ENCODE data around the gene ZC3H7B.
"Not testable (repeated sequence)": the region's sequence is repeated elsewhere in the genome, so short reads cannot be mapped to it uniquely, and the experiment has no call there.

Gene ZC3H7B

DNA sequence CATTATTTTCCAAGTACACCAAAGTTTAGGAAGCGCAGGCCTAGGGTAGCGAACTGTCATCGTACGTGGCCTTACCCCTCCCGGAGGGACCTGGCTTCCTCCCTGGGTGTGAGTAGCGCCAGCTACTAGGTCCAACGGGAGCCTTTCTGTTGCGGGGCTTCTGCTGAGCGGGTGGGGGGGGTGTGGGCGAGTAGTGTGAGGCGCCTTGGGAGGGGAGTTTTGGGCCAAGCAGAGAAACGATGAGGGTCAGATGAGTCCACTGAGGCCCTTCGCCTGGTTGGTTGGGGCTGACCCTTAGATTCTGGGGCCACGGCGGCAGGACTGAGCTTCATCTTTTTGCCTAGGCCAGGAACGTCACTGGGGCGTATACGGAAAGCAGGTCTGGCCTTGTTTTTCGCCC, 81.3 kb downstream of the ZC3H7B start:
- DNase-seq (ENCODE audit: low read depth, low spot score), result no peak

GRCh38 chr22:41383085-41383484, 81.8 kb downstream of the ZC3H7B start:
- no peak for DNase-seq (ENCODE audit: low read depth, low spot score)

DNA sequence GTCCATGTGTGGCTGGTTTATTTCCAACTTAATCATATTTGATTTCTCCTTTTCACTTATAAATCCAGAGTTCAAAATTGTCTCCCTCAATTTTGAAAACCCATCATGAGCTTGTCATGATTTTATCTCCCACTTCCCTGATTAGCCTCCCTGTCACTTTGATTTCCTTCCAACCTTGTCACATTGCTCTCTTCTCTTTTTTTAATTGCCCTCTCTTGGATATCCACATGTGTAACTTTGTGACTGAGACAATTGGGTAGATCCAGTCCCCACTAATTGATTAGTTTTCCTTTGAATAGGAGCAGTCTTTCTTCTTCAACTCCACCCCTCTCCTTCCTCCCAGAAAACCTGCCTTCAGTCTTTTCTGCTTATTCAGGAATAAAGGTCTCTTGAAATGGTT, 82.8 kb downstream of the ZC3H7B start:
- no peak for DNase-seq (ENCODE audit: low read depth, low spot score)

- DNase-seq (ENCODE audit: low read depth, low spot score), result no peak
Observed at GRCh38 chr22:41387341-41387740, 86.0 kb downstream of the ZC3H7B start.

DNA sequence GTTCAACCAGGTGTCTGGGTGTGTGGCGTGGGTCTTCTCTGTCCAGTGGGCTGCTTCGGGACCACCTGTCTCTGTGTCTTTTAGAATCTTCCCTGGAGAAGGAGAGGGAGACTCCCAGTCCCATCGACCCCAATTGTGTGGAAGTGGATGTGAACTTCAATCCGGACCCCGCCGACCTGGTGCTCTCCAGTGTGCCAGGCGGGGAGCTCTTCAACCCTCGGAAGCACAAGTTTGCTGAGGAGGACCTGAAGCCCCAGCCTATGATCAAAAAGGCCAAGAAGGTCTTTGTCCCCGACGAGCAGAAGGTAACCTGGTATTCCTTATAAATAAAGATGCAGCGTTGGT, 92.7 kb downstream of the ZC3H7B start:
- no peak for DNase-seq (ENCODE audit: low read depth, low spot score)

DNA sequence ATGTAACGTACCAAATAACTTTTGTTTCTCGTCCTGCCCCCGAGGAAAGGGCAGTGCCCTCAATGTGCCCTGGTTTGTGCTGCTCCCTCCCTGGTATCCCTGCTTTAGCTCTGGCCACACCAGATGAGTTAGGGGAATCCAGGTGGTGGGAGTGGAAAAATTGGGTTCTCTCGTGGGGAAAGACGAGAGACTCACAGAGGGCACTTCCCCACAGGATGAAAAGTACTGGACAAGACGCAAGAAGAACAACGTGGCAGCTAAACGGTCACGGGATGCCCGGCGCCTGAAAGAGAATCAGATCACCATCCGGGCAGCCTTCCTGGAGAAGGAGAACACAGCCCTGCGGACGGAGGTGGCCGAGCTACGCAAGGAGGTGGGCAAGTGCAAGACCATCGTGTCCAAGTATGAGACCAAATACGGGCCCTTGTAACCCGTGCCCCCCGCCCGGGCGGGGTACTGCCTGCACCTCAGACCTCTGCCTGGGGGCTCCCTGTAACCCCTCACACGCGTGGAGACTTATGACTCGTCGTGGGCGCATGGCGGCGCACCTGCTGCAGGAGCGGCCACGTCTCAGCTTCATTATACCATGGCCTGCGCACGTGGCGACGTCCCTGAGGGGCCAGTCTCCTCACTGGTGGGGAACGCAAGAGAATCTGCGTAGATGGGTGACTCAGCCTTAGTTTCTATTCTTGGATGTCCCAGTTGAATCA, 94.4 kb downstream of the ZC3H7B start:
- no peak for DNase-seq (ENCODE audit: low read depth, low spot score)

DNA sequence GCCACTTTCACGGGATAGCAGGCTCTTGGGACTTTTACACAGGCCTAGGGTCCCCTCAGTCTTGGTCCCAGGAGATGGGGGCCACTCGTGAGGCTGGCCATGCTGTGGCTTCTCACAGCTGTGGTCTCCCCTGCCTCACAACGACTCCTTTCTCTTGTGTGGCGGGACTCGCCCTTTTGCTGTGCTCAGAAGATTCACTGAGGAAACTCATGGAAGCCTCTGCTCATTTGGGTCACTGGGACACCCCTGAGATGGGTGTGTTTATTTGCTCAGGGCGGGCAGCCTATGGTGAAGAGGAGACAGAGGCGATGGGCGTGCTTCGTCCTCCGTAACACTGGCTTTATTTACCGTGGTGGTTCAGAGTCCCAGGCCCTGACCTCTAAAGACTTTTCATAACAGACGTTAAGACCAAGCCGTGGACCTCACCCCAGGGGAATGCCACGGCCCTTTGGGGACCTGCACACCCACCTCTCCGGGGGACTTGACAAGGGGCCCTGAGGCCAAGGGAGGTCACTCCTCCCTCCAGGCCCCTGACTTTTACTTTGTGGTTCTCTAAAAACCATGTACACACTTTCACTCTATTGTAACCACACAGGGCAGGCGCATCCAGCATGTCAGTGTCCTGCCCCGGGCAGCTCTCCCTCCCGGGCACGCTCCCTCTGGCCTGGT, 96.0 kb downstream of the ZC3H7B start:
- DNase-seq (ENCODE audit: low read depth, low spot score), result no peak

DNA sequence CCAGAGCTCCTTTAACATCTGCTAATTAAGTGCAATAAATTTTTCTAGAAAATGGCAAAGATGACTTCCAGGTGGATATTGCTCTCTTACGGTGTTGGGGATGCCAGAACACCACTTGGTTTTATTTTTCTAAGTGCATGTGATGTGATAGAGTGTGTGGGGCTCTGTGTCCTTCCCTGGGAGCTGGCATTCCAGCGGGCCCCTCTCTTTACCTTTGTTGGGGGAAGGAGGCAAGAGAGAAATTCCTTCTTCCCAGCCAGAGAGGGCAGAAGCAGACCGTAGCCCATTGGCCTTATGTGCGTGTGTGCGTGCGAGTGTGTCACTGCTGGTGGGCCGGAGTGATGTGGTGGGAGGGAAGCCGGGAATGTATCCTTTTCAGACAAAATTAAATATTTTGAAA, 97.6 kb downstream of the ZC3H7B start:
- no peak for DNase-seq (ENCODE audit: low read depth, low spot score)

DNA sequence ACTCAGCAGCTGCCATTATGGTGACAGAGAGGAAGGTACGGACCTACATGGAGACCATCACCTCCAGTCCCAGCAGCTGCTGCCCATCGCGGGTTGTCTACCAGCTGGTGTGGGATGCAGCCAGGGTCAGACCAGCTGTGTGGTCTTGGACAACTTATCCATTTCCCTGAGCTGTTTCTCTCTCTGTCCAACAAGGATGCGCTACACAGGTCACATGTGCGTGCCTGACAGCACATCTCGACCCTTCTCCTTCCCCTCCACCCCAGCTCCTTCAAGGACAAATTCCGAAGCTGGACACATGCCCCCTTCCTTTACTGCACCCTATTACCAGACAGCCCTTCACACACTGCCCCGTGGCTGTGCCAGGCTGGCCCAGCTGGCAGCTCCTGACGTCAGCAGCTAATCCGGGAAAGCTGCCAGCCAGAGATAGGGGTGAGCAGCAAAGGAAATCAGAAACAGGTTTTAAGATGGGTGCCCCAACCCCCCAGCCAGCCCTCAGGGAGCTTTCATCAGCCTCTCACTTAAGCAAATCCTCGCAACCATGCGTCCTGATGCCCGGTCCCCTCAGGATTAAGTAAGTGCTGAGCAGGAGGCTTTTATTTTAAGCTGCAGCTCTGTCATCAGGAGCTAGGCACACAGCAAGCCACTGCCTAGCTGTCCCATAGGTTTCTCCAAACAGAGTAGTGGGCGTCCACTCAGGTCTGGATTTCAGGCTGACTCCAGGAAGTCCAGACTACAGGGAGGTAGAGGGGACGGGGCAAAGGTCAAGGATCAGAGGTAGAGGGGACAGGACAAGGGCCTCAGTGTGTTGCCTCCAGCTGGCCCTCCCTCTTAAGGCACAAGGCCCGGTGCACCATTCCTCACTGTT, 100.7 kb downstream of the ZC3H7B start:
- no peak for DNase-seq (ENCODE audit: low read depth, low spot score)

DNA sequence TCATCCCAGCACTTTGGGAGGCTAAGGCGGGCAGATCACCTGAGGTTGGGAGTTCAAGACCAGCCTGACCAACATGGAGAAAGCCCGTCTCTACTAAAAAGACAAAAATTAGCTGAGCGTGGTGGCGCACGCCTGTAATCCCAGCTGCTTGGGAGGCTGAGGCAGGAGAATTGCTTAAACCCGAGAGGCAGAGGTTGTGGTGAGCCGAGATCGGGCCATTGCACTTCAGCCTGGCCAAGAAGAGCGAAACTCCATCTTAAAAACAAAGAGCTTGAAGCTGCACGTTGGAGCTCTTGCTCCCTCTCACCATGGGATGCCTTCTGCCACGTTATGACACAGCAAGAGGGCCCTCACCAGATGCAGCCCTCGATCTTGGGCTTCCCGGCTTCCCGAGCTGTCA, 101.5 kb downstream of the ZC3H7B start:
- not testable (repeated sequence) for DNase-seq (ENCODE audit: low read depth, low spot score)

DNA sequence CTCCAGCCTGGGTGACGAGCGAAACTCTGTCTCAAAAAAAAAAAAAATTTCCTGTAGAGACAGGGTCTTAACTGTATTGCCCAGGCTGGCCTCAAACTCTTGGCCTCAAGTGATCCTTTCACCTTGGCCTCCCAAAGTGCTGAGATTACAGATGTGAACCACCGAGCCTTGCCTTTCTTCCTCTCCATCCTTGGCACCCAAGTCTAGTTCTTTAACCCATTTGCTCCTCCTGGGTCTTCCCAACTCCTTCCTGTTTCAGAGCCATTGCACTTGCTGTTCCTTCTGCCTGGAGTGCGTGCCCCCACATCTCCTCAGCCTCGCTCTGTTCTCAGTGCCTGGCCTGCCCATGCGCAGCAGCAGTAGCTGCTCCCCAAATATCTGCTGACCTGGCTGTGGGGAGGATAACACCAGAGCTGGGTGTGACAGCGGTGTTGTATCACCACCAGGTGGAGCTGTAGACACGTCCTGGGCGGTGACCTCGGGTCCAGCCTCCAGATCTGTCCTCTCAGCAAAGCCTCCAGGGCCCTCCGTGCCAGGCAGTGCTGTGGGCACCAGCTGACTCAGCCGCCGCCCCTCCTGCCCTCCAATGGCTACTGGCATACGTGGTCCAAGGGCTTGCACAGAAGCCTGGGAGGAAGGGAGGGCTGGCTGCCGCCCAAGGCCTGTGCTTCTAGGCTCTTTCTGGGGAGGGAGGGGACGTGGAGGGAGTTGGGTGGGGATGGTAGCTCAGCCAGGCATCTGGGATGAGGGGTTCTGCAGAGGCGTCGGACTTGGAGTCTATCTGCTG, 102.4 kb downstream of the ZC3H7B start:
- peak; percentile 73 for DNase-seq (ENCODE audit: low read depth, low spot score)

GRCh38 chr22:41405588-41405987, 104.3 kb downstream of the ZC3H7B start:
- DNase-seq (ENCODE audit: low read depth, low spot score), result no peak

GRCh38 chr22:41406410-41406809, 105.1 kb downstream of the ZC3H7B start:
- no peak for DNase-seq (ENCODE audit: low read depth, low spot score)

DNA sequence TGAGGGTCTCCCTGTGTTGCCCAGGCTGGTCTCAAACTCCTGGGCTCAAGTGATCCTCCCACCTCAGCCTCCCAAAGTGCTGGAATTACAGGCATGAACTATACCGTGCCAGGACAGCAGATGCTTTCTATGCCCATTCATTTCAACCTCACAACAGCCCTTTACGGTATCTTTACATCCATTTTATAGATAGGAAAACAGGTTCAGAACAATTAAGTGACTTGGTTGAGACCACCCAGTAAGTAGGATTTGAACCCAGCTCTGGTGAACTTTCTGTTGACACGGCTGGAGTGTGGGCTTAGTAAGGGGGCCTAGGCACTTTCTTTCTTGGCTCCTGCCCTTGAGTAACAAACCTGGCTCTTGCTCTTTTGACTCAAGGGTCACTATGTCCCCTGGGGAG, 106.1 kb downstream of the ZC3H7B start:
- no peak for DNase-seq (ENCODE audit: low read depth, low spot score)

DNA sequence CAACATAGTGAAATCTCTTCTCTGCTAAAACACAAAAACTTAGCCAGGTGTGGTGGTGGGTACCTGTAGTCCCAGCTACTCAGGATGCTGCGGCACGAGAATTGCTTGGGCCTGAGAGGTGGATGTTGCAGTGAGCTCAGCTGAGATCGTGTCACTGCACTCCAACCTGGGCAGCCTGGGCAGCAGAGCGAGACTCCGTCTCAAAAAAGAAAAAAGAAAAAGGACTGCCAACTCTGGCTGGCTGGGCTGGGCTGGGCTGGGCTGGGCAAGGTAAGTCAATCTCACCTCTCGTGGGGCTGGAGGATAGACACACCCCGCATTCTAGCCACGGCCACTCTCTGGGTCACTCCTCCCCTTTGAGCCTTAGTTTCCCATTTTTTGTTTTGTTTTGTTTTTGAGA, 107.3 kb downstream of the ZC3H7B start:
- no peak for DNase-seq (ENCODE audit: low read depth, low spot score)

All from activated CD4-positive, CD25-positive, alpha-beta regulatory T cell treated with anti-CD3 and anti-CD28 coated beads, Interleukin-2, amount 50 U/mL, for 16 hours (primary cell).